Measurements from ENCODE around the gene S100A2.

S100A2 gene

DNA sequence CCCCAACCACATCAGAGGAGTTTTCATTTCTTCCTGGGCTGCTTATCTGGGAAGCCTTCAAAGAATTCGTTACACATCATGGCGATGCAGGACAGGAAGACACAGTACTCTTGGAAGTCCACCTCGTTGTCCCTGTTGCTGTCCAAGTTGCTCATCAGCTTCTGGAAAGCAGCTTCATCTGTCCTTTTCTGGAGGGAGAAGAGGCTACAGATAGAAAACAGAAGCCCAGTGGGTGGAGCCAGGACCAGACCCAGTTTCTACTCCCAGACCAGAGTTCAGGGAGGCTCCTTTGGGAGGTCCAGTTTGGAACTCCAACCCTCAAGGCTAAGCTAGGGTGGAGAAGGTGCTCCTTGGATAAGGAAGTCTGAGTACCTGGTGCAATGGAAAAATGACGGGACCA, 21.9 kb downstream of the S100A2 start:
- DNase-seq = no peak

DNA sequence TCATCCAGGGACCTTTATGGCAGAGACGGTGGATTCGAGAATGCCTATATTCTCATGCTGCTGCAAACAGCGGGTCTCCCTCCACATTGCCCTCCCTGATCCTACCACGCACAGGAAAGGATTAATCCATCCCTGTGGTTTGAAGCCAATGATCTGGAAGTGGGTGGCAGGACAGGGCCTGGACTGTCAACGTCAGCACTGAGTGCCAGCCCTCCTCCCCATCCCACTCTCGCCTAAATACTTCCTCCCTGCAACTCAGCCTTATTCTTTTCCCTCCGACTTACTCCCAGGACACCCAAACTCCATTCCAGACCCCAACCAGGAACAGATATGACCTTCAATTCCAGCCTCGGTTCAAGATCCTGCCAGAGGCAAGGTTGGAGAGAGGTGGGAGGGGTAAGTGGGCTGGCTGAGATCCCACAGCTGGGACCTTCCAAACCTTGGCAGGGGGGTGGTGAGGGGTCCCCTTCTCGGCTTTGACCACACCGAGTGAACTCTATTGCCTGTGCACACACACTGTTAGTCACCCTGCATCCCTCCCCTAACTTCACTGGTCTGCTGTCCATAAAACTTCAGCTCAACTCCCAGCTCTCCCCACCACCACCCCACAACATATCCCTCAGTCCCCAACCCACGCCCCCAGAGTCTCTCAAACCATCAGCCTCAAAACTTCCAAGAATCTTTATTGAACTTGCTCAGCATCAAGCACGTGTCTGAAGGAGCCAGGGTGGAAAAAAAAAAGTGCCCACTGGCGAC, 22.5 kb downstream of the S100A2 start:
- no peak for DNase-seq

DNA sequence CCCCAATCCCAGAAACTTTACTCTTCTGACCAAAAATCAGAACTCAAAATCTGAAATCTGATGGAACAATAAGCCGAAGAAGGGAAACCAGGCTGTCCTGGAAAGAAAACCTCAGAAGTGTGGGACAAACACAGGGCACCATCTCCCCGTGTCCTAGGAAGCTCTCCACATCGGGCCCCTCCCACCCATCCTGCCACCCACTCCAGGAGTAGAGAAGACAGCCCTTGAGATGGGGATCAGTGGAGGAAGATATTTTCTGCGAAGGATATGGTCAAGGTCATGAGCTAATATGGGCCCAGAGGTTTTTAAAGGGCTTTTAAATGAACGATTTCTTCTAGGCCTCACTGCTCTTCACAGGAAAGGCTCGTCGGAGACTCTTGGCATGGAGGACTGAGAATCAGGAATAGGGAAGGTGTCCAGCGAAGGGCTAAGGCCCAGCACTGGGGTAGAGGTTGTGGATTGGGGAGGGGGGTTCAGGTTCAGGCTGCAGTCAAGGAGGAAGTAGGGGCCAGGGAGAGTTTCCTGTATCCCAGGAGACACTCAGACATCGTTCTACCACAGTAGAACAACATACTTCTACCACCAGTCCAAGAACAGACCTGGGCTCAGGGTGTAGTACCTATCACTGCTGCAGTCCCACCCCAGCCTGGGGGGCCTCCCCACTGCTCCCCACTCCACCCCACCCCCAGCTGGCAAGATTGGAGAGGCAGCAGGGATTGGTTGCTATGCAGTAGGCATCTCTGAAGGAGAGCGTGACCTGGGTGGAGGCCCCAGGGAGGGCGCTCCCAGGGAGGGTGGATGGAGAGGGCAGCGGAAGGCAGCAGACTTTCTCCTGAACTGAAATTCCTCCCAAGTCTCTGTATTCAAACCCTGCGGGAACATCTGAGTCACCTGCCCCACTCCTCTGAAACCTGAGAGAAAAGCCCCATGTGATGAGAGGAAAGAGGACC, 23.7 kb downstream of the S100A2 start:
- DNase-seq = no peak

DNA sequence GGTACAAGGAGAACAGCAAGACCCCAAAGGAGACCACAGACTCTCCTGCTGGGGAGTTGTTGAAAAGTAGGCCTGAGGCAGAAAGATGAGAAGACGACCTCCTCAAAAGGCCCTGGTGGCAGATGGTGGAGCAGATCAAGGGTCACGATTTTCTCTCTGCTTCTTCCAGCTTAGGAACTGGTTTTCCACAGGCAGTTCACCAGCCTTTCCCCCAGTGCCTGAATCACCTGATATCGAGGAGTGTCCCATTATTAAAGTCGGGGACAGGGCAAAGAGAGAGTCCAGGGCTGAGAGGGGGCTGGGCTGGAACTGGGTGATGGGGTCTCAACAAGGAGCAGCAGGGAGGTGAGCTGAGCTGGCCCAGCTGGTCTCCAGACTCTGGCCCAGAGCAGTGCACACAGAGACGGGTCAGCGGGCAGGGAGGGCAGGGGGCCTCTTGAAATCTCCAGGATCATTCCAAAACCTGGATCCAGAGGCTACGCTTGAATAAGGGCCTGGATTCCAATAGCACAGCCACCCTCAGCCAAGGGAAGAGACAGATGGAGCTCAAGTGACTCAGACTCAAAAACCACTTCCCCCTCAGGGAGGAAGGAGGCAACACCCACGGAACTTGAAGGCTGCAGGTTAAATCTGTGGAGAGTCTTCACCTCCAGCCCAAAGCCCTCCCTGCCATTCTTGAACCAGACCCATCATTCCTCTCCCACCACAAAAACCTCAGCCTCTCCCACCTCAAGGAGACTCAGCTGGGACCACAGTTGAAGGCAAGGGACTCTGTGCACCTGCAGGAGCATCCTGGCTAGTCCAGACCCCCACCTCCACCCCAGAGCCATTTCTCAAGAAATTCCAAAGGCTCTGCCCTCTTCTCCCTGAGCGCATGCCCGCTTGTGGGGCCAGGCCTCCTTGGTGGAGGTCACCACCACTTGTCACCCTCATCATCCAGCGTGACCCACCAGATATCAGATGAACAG, 25.0 kb downstream of the S100A2 start, which contains the start of gene S100A5:
Gene S100A5, minus strand, starts transcription at position 541 of the 968 bp plus-strand sequence. CDS start 743 bp downstream, outside the sequence.
- no peak for DNase-seq

DNA sequence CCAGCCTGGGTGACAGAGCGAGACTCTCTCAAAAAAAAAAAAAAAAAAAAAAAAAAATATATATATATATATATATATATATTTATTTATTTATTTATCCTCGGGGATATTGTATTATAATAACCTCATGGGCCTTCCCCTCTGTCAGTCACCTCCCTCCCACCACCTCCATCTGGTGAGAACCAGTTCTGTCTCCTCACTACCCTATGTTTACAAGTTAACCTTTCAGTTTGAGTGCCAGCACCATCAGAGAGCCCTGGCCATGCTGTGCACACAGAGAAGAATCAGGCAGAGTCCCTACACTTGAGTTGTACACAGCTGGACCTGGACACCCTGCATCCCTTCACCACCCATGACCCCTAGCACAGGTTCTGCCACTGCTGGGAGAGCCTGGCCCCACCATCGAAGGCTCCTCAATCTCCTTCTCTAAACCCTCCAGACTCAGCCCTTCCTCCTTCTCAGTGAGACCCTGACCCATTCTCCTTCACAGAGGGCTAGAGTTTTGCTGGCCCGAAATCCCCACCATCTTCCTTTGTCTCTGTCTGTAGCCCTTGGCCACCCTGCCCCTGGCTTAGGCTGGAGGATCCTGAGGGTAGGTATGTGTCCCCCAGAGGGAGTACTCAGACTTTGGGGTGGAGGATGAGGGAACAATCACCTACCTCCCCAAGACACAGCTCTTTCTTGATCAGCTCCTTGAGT, 26.1 kb downstream of the S100A2 start:
- DNase-seq = peak; percentile 16

DNA sequence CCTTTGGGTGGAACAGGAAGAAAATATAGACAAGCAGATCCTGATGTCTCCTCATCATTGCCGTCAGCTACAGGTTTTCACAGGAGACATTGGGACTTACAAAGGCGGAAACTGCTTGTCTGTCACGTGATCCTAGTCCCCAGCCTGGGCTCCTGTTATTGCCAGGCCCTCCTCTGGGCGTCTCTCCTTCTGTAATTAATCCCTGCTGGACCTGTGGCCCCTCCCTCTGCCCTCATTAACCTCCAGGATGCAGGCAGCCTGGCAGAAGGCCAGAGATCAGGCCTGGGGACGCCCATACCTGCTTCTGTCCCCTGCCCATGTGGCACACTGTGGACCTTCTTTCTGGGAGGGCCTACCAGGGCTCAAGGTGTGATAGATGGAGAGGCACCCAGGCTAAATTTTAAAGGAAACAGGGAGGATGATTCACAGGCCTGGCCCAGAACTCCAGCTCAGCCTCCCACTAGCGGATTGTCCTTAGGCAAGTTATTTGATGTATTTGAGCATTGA, 27.3 kb downstream of the S100A2 start:
- peak; percentile 29 for DNase-seq

DNA sequence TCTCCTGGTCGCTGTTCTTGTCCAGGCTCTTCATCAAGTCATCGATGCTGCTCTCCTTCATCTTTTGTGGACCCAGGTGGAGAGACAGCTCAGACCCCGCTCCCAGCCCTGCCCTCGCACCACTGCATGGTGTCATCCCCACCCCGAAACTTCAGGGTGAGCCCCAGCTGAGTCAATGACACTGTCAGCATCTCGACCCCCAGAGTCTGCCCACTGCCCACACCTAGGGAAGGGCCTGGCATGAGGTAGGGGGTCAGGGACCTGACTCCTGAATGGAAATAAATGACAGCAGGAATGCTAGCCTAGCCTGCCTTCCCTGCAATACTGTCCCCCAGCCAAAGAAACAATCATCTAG, 28.3 kb downstream of the S100A2 start:
- no peak for DNase-seq

DNA sequence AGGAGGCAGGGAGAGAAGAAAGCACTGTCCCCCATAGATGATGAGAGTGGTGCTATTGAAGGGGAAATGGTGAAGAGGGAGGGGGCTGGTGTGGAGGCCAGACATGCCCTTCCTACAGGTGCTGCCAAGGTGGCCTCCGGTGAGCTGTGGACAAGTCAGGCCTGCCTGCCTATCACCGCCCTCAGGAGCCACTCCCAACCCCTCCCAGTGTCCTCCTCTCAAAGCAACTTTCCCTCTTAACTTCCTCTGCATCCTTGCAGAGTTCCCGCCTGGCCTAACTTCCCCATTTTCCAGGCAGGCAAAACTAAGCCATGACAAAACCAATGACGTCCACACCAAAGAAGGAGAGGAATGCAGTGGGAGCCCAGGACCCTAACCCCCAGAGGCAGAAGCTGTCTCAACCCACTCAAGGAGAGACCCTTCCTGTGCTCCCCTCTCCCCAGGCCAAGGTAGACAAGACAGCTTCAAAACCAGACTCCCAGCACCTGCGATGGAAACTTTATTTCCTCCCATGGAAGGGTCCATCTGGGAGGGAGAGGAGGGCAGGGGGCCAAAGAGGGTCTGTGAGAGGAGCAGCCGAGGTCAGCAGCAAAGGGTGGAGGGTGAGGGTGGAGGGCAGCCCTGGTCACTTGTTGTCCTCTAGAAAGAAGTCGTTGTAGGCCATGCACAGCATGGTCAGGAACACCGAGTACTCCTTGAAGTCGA, 28.8 kb downstream of the S100A2 start:
- DNase-seq = no peak

DNA sequence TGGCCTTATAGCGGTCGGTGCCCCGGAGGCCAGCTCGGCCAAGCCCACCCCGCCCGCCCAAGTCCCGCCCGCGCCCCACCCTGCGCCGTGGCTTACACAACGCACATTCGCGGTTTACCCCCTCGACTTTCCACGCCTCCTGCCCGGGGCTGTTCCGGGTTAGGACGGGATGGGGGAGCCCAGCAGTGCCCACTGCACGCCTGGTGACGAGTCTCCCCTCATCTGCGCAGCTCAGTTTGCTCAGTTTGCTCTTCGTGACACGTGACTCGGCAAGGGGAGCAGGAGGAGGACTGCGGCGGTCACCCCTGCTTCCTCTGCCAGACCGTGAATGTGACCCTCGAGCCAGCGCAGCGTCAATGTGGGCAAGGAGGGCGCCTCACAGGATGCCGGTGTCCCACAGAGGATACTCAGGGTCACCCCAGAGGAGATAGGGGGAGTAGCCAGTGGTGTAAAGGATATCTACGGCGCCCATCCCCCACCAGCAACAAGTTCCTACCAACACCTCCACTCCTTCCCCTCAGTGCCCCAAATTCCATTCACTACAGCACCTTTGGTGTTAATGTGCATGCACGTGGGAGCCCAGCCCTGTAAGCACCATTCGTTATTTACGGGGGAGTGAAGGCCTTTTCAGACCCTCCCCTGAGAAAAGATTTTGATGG, 29.5 kb downstream of the S100A2 start:
- peak; percentile 64 for DNase-seq

DNA sequence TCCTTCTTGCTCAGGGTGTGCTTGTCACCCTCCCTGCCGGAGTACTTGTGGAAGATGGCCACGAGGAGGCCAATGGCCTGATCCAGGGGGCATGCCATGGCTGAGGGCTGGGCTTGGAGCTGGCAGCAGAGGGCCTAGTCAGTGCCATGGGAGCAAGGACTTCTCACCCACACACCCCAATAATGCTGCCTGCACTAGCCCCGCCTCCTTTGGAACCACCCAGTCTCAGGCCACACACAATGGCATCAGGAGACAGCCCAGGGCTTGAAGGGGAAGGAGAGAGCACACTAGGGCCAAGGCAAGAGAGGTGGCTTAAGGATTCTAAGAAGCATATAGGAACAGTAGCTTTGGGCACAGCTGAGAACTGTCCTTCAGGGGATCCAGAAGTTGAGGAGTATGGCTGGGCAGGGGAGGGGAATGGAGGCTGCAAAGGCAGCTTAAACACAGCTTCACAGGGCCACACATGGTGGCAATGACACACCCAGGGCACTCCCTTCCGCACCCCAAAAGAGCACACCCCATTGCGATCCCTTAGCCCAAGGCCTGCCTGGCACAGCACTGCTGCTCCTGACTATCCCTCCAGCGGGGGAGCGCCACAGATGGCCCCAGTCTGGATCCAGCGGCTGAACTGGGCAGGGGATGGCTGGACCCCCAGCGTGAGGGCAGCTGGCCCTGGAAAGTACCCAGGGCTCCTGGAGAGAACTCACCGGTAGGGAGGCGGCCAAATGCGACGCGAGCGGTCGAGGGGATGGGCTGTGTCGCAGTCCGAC, 30.2 kb downstream of the S100A2 start, which contains the start of gene S100A6:
Gene S100A6, minus strand, starts transcription at position 750 of the 770 bp plus-strand sequence. Its CDS starts 652 bp downstream, at position 98.
- DNase-seq = no peak

DNA sequence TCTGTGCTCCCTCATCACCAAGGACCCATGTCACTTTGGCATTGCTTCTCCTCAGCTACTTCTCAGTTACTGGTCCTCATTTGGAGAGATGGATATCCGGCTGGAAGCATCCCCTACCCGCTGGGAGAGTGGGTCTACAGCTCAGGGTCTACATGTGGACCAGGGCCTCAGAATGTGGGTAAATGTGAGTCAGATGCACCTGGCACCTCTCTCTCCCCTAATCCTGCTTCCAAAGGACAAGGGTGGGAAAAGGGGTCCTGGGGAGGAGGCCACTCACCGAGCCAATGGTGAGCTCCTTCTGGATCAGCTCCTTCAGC, 30.8 kb downstream of the S100A2 start:
- DNase-seq = no peak

DNA sequence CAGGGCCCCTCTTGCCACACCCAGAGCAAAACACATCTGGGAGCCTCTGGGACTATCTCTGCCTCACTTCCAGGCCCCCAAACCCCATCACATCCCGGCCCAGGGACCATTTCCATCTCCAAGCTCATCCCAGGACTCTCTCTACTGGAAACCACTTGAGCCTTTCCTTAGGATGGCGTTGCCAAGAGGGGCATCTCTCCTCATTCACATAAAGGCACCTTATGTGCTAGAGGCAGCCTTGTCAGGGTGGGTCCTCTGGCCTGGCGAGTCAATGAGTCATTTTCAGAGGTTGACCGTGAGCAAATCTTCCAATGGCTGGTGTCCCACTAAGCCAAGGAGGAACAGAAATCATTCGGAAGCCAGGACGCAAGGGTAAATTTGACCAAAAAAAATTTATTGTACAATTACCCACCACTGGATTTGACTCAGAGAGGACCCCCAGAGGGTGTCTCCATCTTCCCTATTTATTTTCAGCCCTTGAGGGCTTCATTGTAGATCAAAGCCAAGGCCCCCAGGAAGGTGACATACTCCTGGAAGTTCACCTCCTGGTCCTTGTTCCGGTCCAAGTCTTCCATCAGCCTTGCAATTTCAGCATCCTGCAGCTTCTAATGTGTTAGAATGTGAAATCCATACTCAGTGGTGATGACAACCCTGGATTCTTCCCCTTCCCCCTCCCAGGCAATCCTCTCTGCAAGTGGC, 31.3 kb downstream of the S100A2 start:
- DNase-seq = no peak

DNA sequence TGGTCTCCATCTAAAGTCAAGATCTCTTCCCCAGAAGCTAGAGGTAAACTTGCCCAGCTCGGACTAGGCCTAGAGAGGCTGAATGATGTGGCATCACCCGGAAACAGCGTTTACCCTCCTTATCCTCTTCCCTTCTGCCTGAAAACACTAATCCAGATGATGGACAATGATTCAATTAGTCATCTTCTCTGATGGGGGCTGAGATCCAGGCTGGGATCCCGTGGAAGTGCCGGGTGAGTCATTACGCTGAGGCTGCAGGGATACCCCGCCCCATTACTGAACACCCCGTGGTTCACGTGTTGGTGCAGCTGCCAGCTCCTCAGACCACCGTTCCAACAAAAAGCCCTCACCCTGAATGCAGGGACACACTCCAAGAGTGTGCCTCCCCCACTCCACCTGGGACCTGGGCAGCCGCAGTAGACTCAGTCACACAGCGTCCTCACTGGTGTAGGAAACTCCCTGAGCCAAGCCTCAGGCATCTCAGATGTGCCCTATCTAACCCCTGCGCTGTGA, 31.9 kb downstream of the S100A2 start:
- DNase-seq = peak; percentile 40

DNA sequence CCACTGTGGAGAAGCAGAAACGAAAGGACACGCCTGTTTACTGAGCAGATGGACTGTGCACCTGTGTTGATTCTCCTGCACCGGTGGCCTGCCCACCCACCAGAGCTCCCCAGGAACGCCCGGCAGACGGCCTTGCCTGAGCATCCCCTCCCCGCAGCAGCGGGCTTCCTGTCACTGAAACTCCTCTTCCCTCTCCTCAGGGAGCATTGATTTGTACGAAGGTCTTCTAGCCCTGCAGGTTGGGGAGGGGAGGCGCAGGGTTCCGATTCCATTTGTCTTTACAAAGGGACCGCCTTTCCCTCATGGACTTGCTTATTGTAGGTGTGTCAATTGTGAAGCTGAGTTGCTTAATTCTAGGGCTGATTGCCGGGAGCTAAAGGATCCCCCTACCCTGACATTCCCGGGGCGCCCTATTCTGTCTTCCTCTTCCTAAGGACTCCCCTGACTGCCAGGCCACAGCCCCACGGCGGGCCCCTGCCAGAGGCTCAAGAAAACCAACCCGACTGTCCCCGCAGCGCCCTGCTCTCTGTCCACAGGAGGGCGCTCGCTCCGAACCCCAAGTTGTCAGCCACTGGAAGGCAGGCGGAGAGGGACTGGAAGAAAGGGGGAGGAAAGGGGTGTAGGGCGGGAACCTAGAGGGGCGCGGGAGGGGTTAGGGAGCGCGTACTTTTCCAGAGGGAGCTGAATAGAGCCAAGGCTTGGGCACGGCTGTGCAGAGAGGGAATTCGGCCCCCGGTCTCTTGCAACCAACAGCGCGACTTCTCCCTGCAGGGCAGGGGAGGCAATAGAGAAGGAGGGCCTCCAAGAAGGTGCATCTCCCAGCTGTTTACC, 32.7 kb downstream of the S100A2 start:
- DNase-seq = peak; percentile 89

DNA sequence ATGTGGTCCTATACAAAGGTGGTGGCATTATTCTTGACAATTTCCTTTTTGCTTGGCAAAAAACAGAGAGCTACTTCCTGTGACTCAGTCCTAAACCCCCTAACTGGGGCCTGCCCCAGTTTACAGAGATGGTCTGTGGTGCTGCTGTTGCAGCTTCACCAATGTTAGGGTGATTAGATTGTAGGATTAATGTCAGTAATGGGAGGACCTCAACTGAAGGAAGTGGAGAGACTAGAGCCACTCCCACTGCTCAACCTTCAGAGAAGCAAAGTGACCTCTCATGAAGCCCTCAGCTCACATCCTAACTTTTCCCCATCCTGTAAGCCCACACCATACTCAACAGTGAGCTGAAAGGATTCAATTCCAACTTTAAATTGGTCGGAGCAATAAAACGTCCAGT, 33.5 kb downstream of the S100A2 start:
- DNase-seq = no peak

DNA sequence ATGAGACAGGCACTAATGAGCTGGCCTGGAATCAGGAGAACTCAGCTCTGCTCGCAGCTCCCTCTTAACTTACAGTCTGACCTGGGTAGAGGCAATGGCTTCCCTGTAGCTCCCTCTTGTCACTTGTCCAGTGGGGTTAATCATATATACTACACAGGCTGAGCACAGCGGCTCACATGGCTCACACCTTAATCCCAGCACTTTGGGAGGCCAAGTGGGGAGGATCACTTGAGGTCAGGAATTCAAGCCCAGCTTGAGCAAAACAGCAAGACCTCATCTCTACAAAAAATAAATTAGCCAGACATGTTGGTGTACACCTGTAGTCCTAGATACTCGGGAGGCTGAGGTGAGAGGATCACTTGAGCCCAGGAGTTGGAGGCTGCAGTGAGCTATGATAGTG, 34.0 kb downstream of the S100A2 start:
- no peak for DNase-seq

DNA sequence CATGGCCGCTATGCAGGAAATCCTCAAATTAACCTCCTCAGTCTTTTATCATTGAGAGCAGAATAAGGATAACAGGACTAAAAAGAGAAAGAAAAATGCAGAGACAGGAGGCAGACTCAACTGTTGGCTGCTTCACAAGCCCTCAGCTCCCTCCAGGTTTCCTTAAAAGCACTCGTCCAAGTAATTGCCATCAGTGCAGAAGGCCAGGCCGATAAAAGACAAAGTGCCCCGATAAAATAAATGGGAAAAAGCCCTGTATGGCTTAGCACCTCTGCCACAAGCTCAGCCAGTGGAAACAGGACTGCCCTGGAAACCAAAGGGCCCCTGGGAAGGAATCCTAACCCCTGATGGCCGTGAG, 38.0 kb downstream of the S100A2 start:
- no peak for DNase-seq

DNA sequence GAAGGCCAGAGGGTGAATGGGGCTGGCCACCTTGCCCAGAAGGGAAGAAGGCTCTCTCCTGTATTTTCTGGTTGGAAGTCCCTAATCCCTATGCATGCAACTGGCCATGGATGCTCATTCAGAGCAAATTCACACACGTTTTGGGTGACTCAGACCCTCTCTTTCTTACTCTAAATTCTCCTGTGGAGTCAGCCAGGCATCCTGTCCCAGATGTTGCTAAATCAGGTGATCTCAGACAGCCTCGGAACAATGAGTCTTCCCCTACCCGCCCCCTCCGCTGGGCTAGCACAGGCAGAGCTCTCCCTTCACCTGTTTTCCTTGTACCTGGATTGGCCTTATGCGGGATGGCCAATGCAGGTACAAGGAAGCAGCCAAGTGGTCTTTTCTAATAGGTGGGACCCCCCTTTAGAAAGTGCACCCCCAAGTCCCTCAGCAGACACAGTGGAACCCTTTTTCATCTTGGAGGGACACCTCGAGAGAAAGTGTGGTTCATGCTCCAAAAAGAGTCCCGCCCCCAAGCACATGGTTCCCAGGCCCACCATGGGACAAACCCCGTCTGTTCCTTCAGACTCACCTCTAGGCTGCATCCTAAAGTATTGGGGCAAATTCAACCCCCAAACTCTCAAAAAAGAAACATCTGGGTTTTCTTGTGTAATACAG, 38.5 kb downstream of the S100A2 start:
- no peak for DNase-seq

All from DMS153 (cell line).